Mesendoderm (in vitro differentiated cells): ENCODE results near the gene LRP8.

Experiments
- DNase-seq: peaks from one replicate; pipeline ENCODE4 v3.0.0; 2013
- H2AK5ac ChIP-seq: 2 replicates; pipeline ENCODE4 v1.6.1; 2013; ENCODE audit warnings: low read length, inconsistent platforms
- H2BK120ac ChIP-seq: 2 replicates; pipeline ENCODE4 v1.6.1; 2013; ENCODE audit warnings: low read depth, mild to moderate bottlenecking, low read length, moderate library complexity, mixed read lengths
- H2BK15ac ChIP-seq: replicated peaks from 2 replicates; pipeline ENCODE4 v1.6.1; 2013; ENCODE audit warnings: low read depth, mild to moderate bottlenecking, moderate library complexity
- H2BK5ac ChIP-seq: 2 replicates; pipeline ENCODE4 v1.6.1; 2013; ENCODE audit warnings: low read length, inconsistent platforms
- H3K18ac ChIP-seq: 2 replicates; pipeline ENCODE4 v1.6.1; 2013; ENCODE audit warnings: mild to moderate bottlenecking, low read length, mixed read lengths
- H3K23ac ChIP-seq: one replicate; pipeline ENCODE4 v1.6.1; 2013; ENCODE audit warnings: low read length
- H3K27ac ChIP-seq: 2 replicates; pipeline ENCODE4 v1.5.1; 2013; ENCODE audit warnings: low read depth, mild to moderate bottlenecking, inconsistent platforms, low read length, moderate library complexity
- H3K27me3 ChIP-seq: 2 replicates; pipeline ENCODE4 v1.6.1; 2013; ENCODE audit warnings: low read length, control low read depth, mild to moderate bottlenecking, inconsistent platforms; ENCODE audit not compliant: insufficient read depth, poor library complexity
- H3K36me3 ChIP-seq: 2 replicates; pipeline ENCODE4 v1.6.1; 2013; ENCODE audit warnings: low read length, inconsistent platforms; ENCODE audit not compliant: control insufficient read depth, insufficient read depth
- H3K4ac ChIP-seq: one replicate; pipeline ENCODE4 v1.6.1; 2013; ENCODE audit warnings: low read depth, mild to moderate bottlenecking, low read length, moderate library complexity
- H3K4me1 ChIP-seq: 2 replicates; pipeline ENCODE4 v1.6.1; 2013; ENCODE audit warnings: low read depth, low read length, inconsistent platforms; ENCODE audit not compliant: control insufficient read depth
- H3K4me2 ChIP-seq: 2 replicates; pipeline ENCODE4 v1.6.1; 2013; ENCODE audit warnings: low read length
- H3K4me3 ChIP-seq: 2 replicates; pipeline ENCODE4 v1.5.1; 2013; ENCODE audit warnings: mild to moderate bottlenecking, low read length
- H3K56ac ChIP-seq: one replicate; pipeline ENCODE4 v1.6.1; 2013; ENCODE audit warnings: low read length
- H3K79me1 ChIP-seq: 2 replicates; pipeline ENCODE4 v1.6.1; 2013; ENCODE audit warnings: low read length, inconsistent platforms
- H3K79me2 ChIP-seq: 2 replicates; pipeline ENCODE4 v1.6.1; 2013; ENCODE audit warnings: mild to moderate bottlenecking, low read length; ENCODE audit not compliant: control insufficient read depth, insufficient read depth
- H3K9ac ChIP-seq: 2 replicates; pipeline ENCODE4 v1.6.1; 2013; ENCODE audit warnings: low read length, inconsistent platforms
- H4K5ac ChIP-seq: one replicate; pipeline ENCODE4 v1.6.1; 2013; ENCODE audit warnings: low read length
- H4K8ac ChIP-seq: one replicate; pipeline ENCODE4 v1.6.1; 2013; ENCODE audit warnings: low read depth, mild to moderate bottlenecking, control low read depth, low read length, moderate library complexity
- WGBS: extraction: QIAGEN DNeasy Blood & Tissue Kit; methylation state at CpG from one replicate; pipeline ENCODE4 v1.1.7; 2013; ENCODE audit warnings: low lambda C conversion rate, missing lambda C conversion rate; ENCODE audit not compliant: insufficient coverage; ENCODE audit errors: extremely low coverage; 5-methylcytosine and 5-hydroxymethylcytosine counted together

LRP8 gene

GRCh38 chr1:53273526-53273925 is 54.3 kb downstream of the LRP8 start:
- no peak overlapping the region for H4K8ac ChIP-seq
- H3K79me2 ChIP-seq = no peaks in the 10 kb centered on the region
- no peak overlapping the region for H3K4ac ChIP-seq
- no peak overlapping the region for H3K23ac ChIP-seq
- no peak overlapping the region for H2AK5ac ChIP-seq
- H3K36me3 ChIP-seq = peaks cover 33% of the 10 kb centered on the region
- no peak overlapping the region for H3K27ac ChIP-seq
- peaks cover 5% of the 10 kb centered on the region for H3K79me1 ChIP-seq
- H2BK120ac ChIP-seq = no peak overlapping the region
- no peaks in the 10 kb centered on the region for H3K27me3 ChIP-seq
- H3K9ac ChIP-seq = no peak overlapping the region
- H3K56ac ChIP-seq = no peak overlapping the region
- no peak overlapping the region for H3K4me3 ChIP-seq
- H3K18ac ChIP-seq = no peak overlapping the region
- no peak overlapping the region for H3K4me2 ChIP-seq
- no peak overlapping the region for H2BK15ac ChIP-seq
- no peak overlapping the region for H2BK5ac ChIP-seq
- no peaks in the 10 kb centered on the region for H3K4me1 ChIP-seq
- WGBS = no CpG with 5 or more reads among the region's 2 CpGs
- DNase-seq = no peak
- no peak overlapping the region for H4K5ac ChIP-seq

- DNase-seq = no peak
- no peak overlapping the region for H3K9ac ChIP-seq
- WGBS = no CpG with 5 or more reads among the region's 4 CpGs
- no peak overlapping the region for H2BK120ac ChIP-seq
- no peaks in the 10 kb centered on the region for H3K79me2 ChIP-seq
- H3K79me1 ChIP-seq = peaks cover 5% of the 10 kb centered on the region
- H3K4me2 ChIP-seq = no peak overlapping the region
- no peaks in the 10 kb centered on the region for H3K4me1 ChIP-seq
- H3K18ac ChIP-seq = no peak overlapping the region
- no peak overlapping the region for H2BK15ac ChIP-seq
- H3K36me3 ChIP-seq = peaks cover 30% of the 10 kb centered on the region
- no peaks in the 10 kb centered on the region for H3K27me3 ChIP-seq
- no peak overlapping the region for H2BK5ac ChIP-seq
- H3K4ac ChIP-seq = no peak overlapping the region
- H2AK5ac ChIP-seq = no peak overlapping the region
- H3K4me3 ChIP-seq = no peak overlapping the region
- H3K56ac ChIP-seq = no peak overlapping the region
- H4K8ac ChIP-seq = no peak overlapping the region
- H3K27ac ChIP-seq = no peak overlapping the region
- H4K5ac ChIP-seq = no peak overlapping the region
- H3K23ac ChIP-seq = no peak overlapping the region
These were observed 55.5 kb downstream of the LRP8 start for GRCh38 chr1:53272349-53272748.

GRCh38 chr1:53271446-53272090 is 56.3 kb downstream of the LRP8 start:
- H3K27me3 ChIP-seq = no peaks in the 10 kb centered on the region
- peaks cover 5% of the 10 kb centered on the region for H3K79me1 ChIP-seq
- no peak overlapping the region for H2AK5ac ChIP-seq
- H3K4me2 ChIP-seq = no peak overlapping the region
- H3K4me1 ChIP-seq = no peaks in the 10 kb centered on the region
- DNase-seq = no peak
- H3K4me3 ChIP-seq = no peak overlapping the region
- no peak overlapping the region for H3K4ac ChIP-seq
- WGBS = no CpG with 5 or more reads among the region's 5 CpGs
- H2BK5ac ChIP-seq = no peak overlapping the region
- no peak overlapping the region for H3K27ac ChIP-seq
- H3K79me2 ChIP-seq = no peaks in the 10 kb centered on the region
- H3K9ac ChIP-seq = no peak overlapping the region
- H3K18ac ChIP-seq = no peak overlapping the region
- no peak overlapping the region for H2BK15ac ChIP-seq
- no peak overlapping the region for H3K56ac ChIP-seq
- no peak overlapping the region for H4K5ac ChIP-seq
- no peak overlapping the region for H4K8ac ChIP-seq
- H2BK120ac ChIP-seq = no peak overlapping the region
- no peak overlapping the region for H3K23ac ChIP-seq
- H3K36me3 ChIP-seq = peaks cover 30% of the 10 kb centered on the region

- Histone ChIP-seq H3K9ac (no peak overlapping the region), H2BK15ac (no peak overlapping the region), H3K27me3 (no peaks in the 10 kb centered on the region), H3K4me1 (no peaks in the 10 kb centered on the region), H3K36me3 (peaks cover 28% of the 10 kb centered on the region), H2BK120ac (no peak overlapping the region), H2AK5ac (no peak overlapping the region), H2BK5ac (no peak overlapping the region), H4K5ac (no peak overlapping the region), H3K18ac (no peak overlapping the region), H3K56ac (no peak overlapping the region), H3K27ac (no peak overlapping the region), H3K23ac (no peak overlapping the region), H3K4me3 (no peak overlapping the region), H3K4me2 (no peak overlapping the region), H3K79me2 (no peaks in the 10 kb centered on the region), H3K4ac (no peak overlapping the region), H4K8ac (no peak overlapping the region), H3K79me1 (peaks cover 5% of the 10 kb centered on the region)
- no peak for DNase-seq
- no CpG with 5 or more reads among the region's 8 CpGs for WGBS
These were observed 57.0 kb downstream of the LRP8 start for GRCh38 chr1:53270873-53271272.

- Histone ChIP-seq H3K4me1 (no peaks in the 10 kb centered on the region), H3K23ac (no peak overlapping the region), H2BK15ac (no peak overlapping the region), H4K5ac (no peak overlapping the region), H3K27ac (no peak overlapping the region), H3K9ac (no peak overlapping the region), H4K8ac (no peak overlapping the region), H2BK5ac (no peak overlapping the region), H3K4me3 (no peak overlapping the region), H3K18ac (no peak overlapping the region), H2AK5ac (no peak overlapping the region), H2BK120ac (no peak overlapping the region), H3K4ac (no peak overlapping the region), H3K27me3 (no peaks in the 10 kb centered on the region), H3K56ac (no peak overlapping the region), H3K36me3 (peaks cover 24% of the 10 kb centered on the region), H3K4me2 (no peak overlapping the region), H3K79me1 (peaks cover 2% of the 10 kb centered on the region), H3K79me2 (no peaks in the 10 kb centered on the region)
- DNase-seq = no peak
- no CpG with 5 or more reads among the region's 1 CpG for WGBS
These were observed 57.8 kb downstream of the LRP8 start for GRCh38 chr1:53270107-53270506.

- no peak for DNase-seq
- Histone ChIP-seq H4K5ac (no peak overlapping the region), H3K9ac (no peak overlapping the region), H3K18ac (no peak overlapping the region), H2BK120ac (no peak overlapping the region), H3K4ac (no peak overlapping the region), H3K79me1 (no peaks in the 10 kb centered on the region), H4K8ac (no peak overlapping the region), H3K27ac (no peak overlapping the region), H2AK5ac (no peak overlapping the region), H3K4me1 (no peaks in the 10 kb centered on the region), H2BK5ac (no peak overlapping the region), H3K56ac (no peak overlapping the region), H3K27me3 (no peaks in the 10 kb centered on the region), H2BK15ac (no peak overlapping the region), H3K4me3 (no peak overlapping the region), H3K79me2 (no peaks in the 10 kb centered on the region), H3K4me2 (no peak overlapping the region), H3K36me3 (peaks cover 33% of the 10 kb centered on the region), H3K23ac (no peak overlapping the region)
These were observed 60.1 kb downstream of the LRP8 start for GRCh38 chr1:53267761-53268160.
